ENCODE data around the gene MYO6.

Gene MYO6

DNA sequence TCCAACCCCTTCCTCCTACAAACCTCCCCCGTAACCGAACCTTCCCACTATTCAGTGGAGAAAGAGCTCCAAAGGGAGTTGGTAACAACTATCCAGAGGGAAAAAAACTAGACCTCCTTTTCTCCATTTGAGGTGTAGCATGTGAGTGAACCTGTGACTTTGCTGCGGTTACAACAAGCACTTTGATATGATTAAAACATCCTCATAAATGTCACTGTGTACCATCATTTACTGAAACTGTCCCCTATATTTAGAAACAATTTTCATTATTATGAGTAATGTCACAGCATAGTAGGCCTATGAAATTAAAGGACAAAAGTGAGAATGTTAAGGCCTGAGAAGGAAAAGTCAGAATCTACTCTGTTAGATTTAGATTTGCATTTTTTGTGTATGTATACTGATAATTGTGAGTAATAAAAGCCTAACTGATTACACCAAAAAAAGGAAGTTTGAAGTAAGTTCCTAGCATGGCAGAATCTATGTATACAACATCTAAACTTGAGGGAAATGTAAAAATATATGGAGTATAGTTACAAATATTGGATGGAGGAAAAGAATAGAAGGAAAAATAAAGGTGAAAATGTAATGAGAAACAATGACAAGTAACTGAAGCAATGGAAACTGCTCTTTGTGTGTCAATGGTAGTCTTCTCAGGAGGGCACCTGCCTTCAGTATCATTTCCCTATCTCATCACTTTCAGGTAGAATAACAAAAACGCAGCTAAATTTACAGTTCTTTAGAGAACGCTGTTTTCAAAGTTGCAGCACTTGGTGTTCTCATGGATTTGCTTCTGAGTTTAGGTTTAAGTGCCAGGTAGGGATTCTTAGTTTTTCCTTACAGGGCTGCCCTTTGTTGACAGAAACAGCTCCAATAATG is 177.5 kb downstream of the MYO6 start:
- CTCF ChIA-PET: interaction anchor here (1.1 to 2.1 kb wide), 6 partner anchors 8 to 935 kb away, joined by 3 to 13 read pairs (median 3); no protein-coding TSS in a partner anchor
- POLR2A ChIA-PET: no interaction called here
- TF ChIP-seq CTCF (IDR thresholded peaks at IDR 0.05; ENCODE audit: control extremely low read depth, extremely low read depth, low read depth, missing control alignments): no peak
- DNase-seq (ENCODE audit: extremely low spot score): no peak

DNA sequence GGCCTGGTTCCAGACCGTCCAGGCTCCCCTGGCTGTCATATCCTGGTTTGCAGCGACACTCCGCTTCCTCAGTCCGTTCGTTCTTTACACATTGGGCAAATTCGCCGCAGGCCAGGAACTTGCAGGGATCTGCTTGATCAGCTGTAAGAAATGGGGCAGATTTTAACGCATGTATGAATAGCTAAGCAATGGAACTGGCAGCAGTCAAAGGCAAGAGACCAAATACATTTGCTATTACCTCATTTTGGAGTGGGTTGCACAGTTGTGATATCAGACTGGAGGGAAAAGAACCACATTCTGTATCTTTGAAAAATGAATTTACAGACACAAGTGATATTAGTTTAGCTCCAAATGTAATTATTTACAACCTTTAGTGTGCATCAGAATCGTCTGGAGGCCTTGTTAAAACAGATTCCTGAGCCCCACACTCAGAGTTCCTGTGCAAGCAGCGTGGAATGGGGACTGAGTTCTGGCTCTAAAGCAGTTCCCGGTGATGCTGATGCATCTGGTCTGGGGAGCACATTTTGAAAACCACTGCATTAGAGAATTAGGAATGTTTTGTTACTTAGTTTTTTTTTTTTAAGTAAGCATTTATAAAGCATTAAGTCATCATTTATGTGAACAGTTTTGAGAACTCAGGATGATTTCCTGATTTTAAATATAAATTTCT is 182.1 kb downstream of the MYO6 start:
- DNase-seq (ENCODE audit: extremely low spot score): no peak
- POLR2A ChIA-PET: no interaction called here
- no peak for TF ChIP-seq CTCF (IDR thresholded peaks at IDR 0.05; ENCODE audit: control extremely low read depth, extremely low read depth, low read depth, missing control alignments)
- CTCF ChIA-PET: interaction anchor here (0.6 to 6.8 kb wide), 16 partner anchors 10 to 1539 kb away, joined by 3 to 36 read pairs (median 4); no protein-coding TSS in a partner anchor

DNA sequence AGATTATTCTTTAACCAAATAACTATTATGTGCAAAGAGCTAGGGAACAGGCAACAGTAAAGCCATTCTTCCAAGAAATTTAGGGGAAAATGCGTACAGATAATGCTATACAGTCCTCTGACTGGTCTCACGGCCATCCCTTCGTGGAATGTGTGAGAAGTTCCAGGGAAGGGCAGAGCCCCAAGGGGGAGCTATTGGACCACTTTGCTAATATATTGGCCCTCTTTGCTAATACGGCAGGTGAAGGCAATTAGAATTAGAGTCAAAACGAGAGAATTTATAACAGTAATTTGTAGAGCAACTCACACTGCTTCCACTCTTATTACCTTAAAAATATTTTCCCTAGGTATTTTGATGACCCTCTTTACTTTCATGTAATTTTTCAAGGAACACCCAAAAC is 183.0 kb downstream of the MYO6 start:
- CTCF ChIA-PET: interaction anchor here (0.8 to 6.8 kb wide), 13 partner anchors 11 to 1538 kb away, joined by 3 to 36 read pairs (median 4); no protein-coding TSS in a partner anchor
- peak; percentile 26 for DNase-seq (ENCODE audit: extremely low spot score)
- POLR2A ChIA-PET: no interaction called here
- peak; percentile 56 for TF ChIP-seq CTCF (IDR thresholded peaks at IDR 0.05; ENCODE audit: control extremely low read depth, extremely low read depth, low read depth, missing control alignments)

- DNase-seq (ENCODE audit: extremely low spot score): no peak
- no peak for TF ChIP-seq CTCF (IDR thresholded peaks at IDR 0.05; ENCODE audit: control extremely low read depth, extremely low read depth, low read depth, missing control alignments)
- ChIA-PET POLR2A (no interaction called here), CTCF (interaction anchor here (0.8 to 6.8 kb wide), 14 partner anchors 8 to 1527 kb away, joined by 3 to 36 read pairs (median 6); no protein-coding TSS in a partner anchor)
Measured at GRCh38 chr6:75933387-75933975, 184.4 kb downstream of the MYO6 start.

DNA sequence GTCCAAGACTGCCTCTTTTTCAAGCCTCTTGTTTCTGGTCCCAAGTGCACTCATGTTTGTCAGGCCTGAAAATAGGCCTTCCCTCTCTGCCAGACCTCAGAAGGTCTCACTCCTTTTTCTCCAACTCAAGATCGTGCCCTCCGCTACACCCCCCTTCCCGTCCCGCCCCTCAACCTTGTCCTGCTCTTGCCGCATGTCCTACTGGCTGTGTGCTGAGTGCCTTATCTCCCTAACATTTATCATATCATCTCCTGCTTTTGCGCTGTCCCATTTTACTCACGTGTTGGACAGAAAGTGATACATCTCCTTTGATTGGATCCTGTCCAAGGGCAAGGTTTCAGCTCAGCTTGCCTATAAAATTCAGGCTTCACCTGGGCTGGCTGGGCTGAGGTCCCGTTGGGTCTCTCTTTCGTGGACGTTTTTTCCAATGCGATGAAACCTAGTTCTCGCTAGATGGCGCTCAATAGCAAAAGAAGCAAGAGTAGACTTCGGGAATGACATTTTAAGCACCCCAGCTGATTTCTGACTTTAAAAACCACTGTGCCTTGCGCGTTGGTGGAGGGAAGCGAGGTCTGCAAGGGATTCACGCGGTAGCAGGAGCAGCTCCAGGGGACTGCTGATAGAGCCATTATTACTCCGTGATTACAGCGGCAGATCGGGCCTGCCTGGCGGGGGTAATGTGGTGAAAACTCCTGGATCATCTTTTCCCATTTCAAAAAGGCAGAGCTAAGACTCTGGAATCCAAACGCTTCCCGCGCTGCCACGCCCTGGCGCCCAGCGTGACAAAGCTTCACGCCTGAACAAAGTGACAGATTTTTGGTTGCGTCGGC is 185.8 kb downstream of the MYO6 start:
- DNase-seq (ENCODE audit: extremely low spot score): peak; percentile 77
- ChIA-PET CTCF (interaction anchor here (0.6 to 6.8 kb wide), 22 partner anchors 8 to 1532 kb away, joined by 3 to 36 read pairs (median 4); no protein-coding TSS in a partner anchor), POLR2A (no interaction called here)
- peak; percentile 74 for TF ChIP-seq CTCF (IDR thresholded peaks at IDR 0.05; ENCODE audit: control extremely low read depth, extremely low read depth, low read depth, missing control alignments)
